Transverse colon (tissue), 4 donors: Measurements from ENCODE around the gene LRRC70. TPM values are rescaled to one million over a fixed set of nuclear protein-coding genes. Genes with fewer than 3 reads are reported as not detected.

ENCODE experiments used
- DNase-seq: peaks from one replicate; pipeline ENCODE4 v3.0.0-alpha.2; 2019
- H3K27ac ChIP-seq, 4 donors: fragments of 200-600 bp; sonication (generic); 2 replicates each; pipeline ENCODE4 v1.5.1; 2016 to 2018; ENCODE audit warnings: inconsistent platforms in 4 of 4
- H3K27me3 ChIP-seq: fragments of 200-600 bp; sonication (generic); 2 replicates; pipeline ENCODE4 v1.5.1; 2017; ENCODE audit warnings: inconsistent platforms
- H3K36me3 ChIP-seq, 4 donors: fragments of 200-600 bp; sonication (generic); 2 replicates each; pipeline ENCODE4 v1.5.1; 2017 to 2019; ENCODE audit warnings: inconsistent platforms in 4 of 4
- H3K4me1 ChIP-seq, 4 donors: fragments of 200-600 bp; sonication (generic); 2 replicates each; pipeline ENCODE4 v1.5.1; 2017 to 2020; ENCODE audit warnings: inconsistent platforms in 4 of 4
- H3K4me3 ChIP-seq, 4 donors: fragments of 200-600 bp; sonication (generic); 1 replicate in 1 of 4; 2 replicates in 3 of 4; pipeline versions ENCODE4 v1.5.1 to v1.6.1; 2017 to 2019; ENCODE audit warnings: inconsistent platforms in 4 of 4
- H3K9me3 ChIP-seq, 2 donors: fragments of 200-600 bp; sonication (generic); 2 replicates each; pipeline ENCODE4 v1.5.1; 2017 to 2019; ENCODE audit warnings: inconsistent platforms in 2 of 2
- CTCF ChIP-seq, 5 experiments: fragments of 200-600 bp in 3 of 5; fragments of 450-650 bp in 2 of 5; sonication (generic) in 3 of 5; IDR thresholded peaks; 1 replicate in 2 of 5; 2 replicates in 3 of 5; pipeline ENCODE4 v1.5.1; 2016 to 2017; ENCODE audit warnings: antibody characterized with exemption in 5 of 5, inconsistent platforms in 3 of 5, mild to moderate bottlenecking in 2 of 5, moderate library complexity in 1 of 5
- EP300 ChIP-seq: sonication (generic); formaldehyde crosslinking; IDR thresholded peaks from one replicate; pipeline ENCODE4 v1.6.1; 2017; ENCODE audit warnings: antibody characterized with exemption, low read depth
- POLR2A ChIP-seq: fragments of 450-650 bp; IDR thresholded peaks from one replicate; pipeline ENCODE4 v1.6.1; 2016; ENCODE audit warnings: antibody characterized with exemption, mild to moderate bottlenecking, moderate library complexity
- POLR2AphosphoS5 ChIP-seq, 3 donors: sonication (generic); formaldehyde crosslinking; IDR thresholded peaks; one replicate each; pipeline ENCODE4 v1.6.1; 2016; ENCODE audit warnings: antibody characterized with exemption in 3 of 3
- WGBS, 2 donors: methylation state at CpG; one replicate each; pipeline ENCODE4 v1.1.5; 2018; ENCODE audit warnings: low coverage in 1 of 2; 5-methylcytosine and 5-hydroxymethylcytosine counted together
- in situ Hi-C, 4 donors: fragments of 200-750 bp; cut with MboI; loops; one replicate each; pipeline versions ENCODE4 v1.15.0 to v1.15.1; 2017; ENCODE audit warnings: low sequenced_read_pairs in 3 of 4, low pct_ligation_motif_present in 1 of 4, low pct_unique_long_range_greater_than_20kb in 1 of 4
- intact Hi-C: fragments of 100-400 bp; cut with DNase I; formaldehyde crosslinking; loops from one replicate; pipeline ENCODE4 v1.15.1; 2023; ENCODE audit warnings: low total_unique reads
- total RNA-seq, 4 donors: library from RNA; depleted of rRNA; stranded (reverse); fragments of >200 nt; gene quantifications; one replicate each; pipeline ENCODE4 v1.1.0, GENCODE V29; 2016

Gene LRRC70
- total RNA-seq, 4 donors from 2014 or later, result 1.8 to 3.4 (median 2.3) TPM

- Histone ChIP-seq H3K4me1 (peaks cover 0 to 3% (median 0%) of the 10 kb centered on the region in 4 donors), H3K9me3 (no peaks in the 10 kb centered on the region), H3K27me3 (no peaks in the 10 kb centered on the region), H3K4me3 (no peak overlapping the region), H3K27ac (no peak overlapping the region), H3K36me3 (no peaks in the 10 kb centered on the region)
- intact Hi-C loops (no loop called here), in situ Hi-C loops (no loop called here)
- no peak for DNase-seq
- TF ChIP-seq POLR2A (no peak), CTCF (IDR thresholded peaks at IDR 0.05) (no peak), POLR2AphosphoS5 (IDR thresholded peaks at IDR 0.05) (no peak), EP300 (no peak)
- WGBS, 2 donors, result 33 to 46% methylated on average over 2 of the region's 2 CpGs
Observed at GRCh38 chr5:62575066-62575465, 3.6 kb upstream of the LRRC70 start.

- no peaks in the 10 kb centered on the region for H3K9me3 ChIP-seq
- H3K27ac ChIP-seq, result no peak overlapping the region
- 64 to 71% methylated on average over 1 of the region's 1 CpG for WGBS, 2 donors
- in situ Hi-C loops (no loop called here), intact Hi-C loops (no loop called here)
- no peaks in the 10 kb centered on the region for H3K36me3 ChIP-seq
- no peak for DNase-seq
- no peaks in the 10 kb centered on the region for H3K27me3 ChIP-seq
- TF ChIP-seq POLR2A, result no peak
- TF ChIP-seq CTCF (IDR thresholded peaks at IDR 0.05), result no peak
- TF ChIP-seq EP300, result no peak
- TF ChIP-seq POLR2AphosphoS5 (IDR thresholded peaks at IDR 0.05), result no peak
- no peak overlapping the region for H3K4me3 ChIP-seq
- H3K4me1 ChIP-seq, result peaks cover 0 to 3% (median 0%) of the 10 kb centered on the region in 4 donors
Observed at GRCh38 chr5:62575489-62575888, 3.1 kb upstream of the LRRC70 start.

GRCh38 chr5:62576570-62577170 lies 1.9 kb upstream of the LRRC70 start:
- WGBS, 2 donors, result 90 to 92% methylated on average over 3 to 4 of the region's 4 CpGs
- intact Hi-C loops (no loop called here), in situ Hi-C loops (no loop called here)
- Histone ChIP-seq H3K27me3 (no peaks in the 10 kb centered on the region), H3K4me1 (peaks cover 0 to 3% (median 0%) of the 10 kb centered on the region in 4 donors), H3K27ac (no peak overlapping the region), H3K9me3 (no peaks in the 10 kb centered on the region), H3K4me3 (no peak overlapping the region), H3K36me3 (no peaks in the 10 kb centered on the region)
- no peak for DNase-seq
- no peak for TF ChIP-seq CTCF (IDR thresholded peaks at IDR 0.05)
- no peak for TF ChIP-seq EP300
- TF ChIP-seq POLR2AphosphoS5 (IDR thresholded peaks at IDR 0.05), result no peak
- no peak for TF ChIP-seq POLR2A

- no peaks in the 10 kb centered on the region for H3K9me3 ChIP-seq
- intact Hi-C loops (no loop called here), in situ Hi-C loops (no loop called here)
- no peak for TF ChIP-seq EP300
- no peak for TF ChIP-seq CTCF (IDR thresholded peaks at IDR 0.05)
- TF ChIP-seq POLR2AphosphoS5 (IDR thresholded peaks at IDR 0.05), result no peak
- TF ChIP-seq POLR2A, result no peak
- H3K27me3 ChIP-seq, result no peaks in the 10 kb centered on the region
- peaks cover 0 to 3% (median 0%) of the 10 kb centered on the region in 4 donors for H3K4me1 ChIP-seq
- H3K4me3 ChIP-seq, result no peak overlapping the region
- 92 to 100% methylated on average over 1 of the region's 1 CpG for WGBS, 2 donors
- H3K36me3 ChIP-seq, result no peaks in the 10 kb centered on the region
- DNase-seq, result no peak
- no peak overlapping the region for H3K27ac ChIP-seq
Observed at GRCh38 chr5:62577488-62577887, 1.1 kb upstream of the LRRC70 start.
